Activated CD8-positive, alpha-beta memory T cell treated with anti-CD3 and anti-CD28 coated beads, Interleukin-2, amount 10 ng/mL, durations not matched to agents 7 days and 5 days (primary cell): Measurements from ENCODE around the gene C1D. TPM values are rescaled to one million over a fixed set of nuclear protein-coding genes. Genes with fewer than 3 reads are reported as not detected.
"Not testable (repeated sequence)": the region's sequence is repeated elsewhere in the genome, so short reads cannot be mapped to it uniquely, and the experiment has no call there.

Experiments
- ATAC-seq: fragments of 150-1000 bp; cut with Tn5 transposase; one replicate; pipeline ENCODE4 v1.10.0; 2021; ENCODE audit warnings: moderate library complexity
- CTCF ChIA-PET: fragments of 350-600 bp; sonication (Branson Sonifier 250); formaldehyde crosslinking; loops from one replicate; lab custom pipeline; 2021; ENCODE audit warnings: antibody characterized with exemption; lab: Charles Lee
- DNase-seq: peaks from one replicate; pipeline ENCODE4 v3.0.0-alpha.2; 2020
- H3K27ac Mint-ChIP-seq: one replicate; pipeline ENCODE4 v1.8.0; 2021; ENCODE audit warnings: mild to moderate bottlenecking, mixed read lengths
- H3K27me3 Mint-ChIP-seq: one replicate; pipeline ENCODE4 v1.8.0; 2021; ENCODE audit warnings: mixed read lengths
- H3K36me3 Mint-ChIP-seq: one replicate; pipeline ENCODE4 v1.8.0; 2021; ENCODE audit warnings: mild to moderate bottlenecking, mixed read lengths
- H3K4me1 Mint-ChIP-seq: one replicate; pipeline ENCODE4 v1.8.0; 2021; ENCODE audit warnings: mixed read lengths
- H3K4me3 Mint-ChIP-seq: one replicate; pipeline ENCODE4 v1.8.0; 2021; ENCODE audit warnings: mild to moderate bottlenecking, moderate library complexity, mixed read lengths
- H3K9me3 Mint-ChIP-seq: one replicate; pipeline ENCODE4 v1.8.0; 2022; ENCODE audit warnings: low read depth, mixed read lengths
- total RNA-seq, 2 experiments: library from RNA; stranded (reverse); gene quantifications; one replicate each; pipeline ENCODE4 v1.2.3, GENCODE V29; 2021

C1D gene
- total RNA-seq, 2 experiments from 2014 or later, result 22.1 to 24.1 TPM

- no peak for DNase-seq
- no peaks in the 10 kb centered on the region for H3K9me3 Mint-ChIP-seq
- CTCF ChIA-PET, result no interaction called here
- no peaks in the 10 kb centered on the region for H3K4me1 Mint-ChIP-seq
- no peak overlapping the region for H3K27ac Mint-ChIP-seq
- no peak for ATAC-seq
- H3K36me3 Mint-ChIP-seq, result no peaks in the 10 kb centered on the region
- H3K4me3 Mint-ChIP-seq, result no peak overlapping the region
- peaks cover 13% of the 10 kb centered on the region for H3K27me3 Mint-ChIP-seq
These were observed 27.2 kb upstream of the C1D start for GRCh38 chr2:68089961-68090360.

DNA sequence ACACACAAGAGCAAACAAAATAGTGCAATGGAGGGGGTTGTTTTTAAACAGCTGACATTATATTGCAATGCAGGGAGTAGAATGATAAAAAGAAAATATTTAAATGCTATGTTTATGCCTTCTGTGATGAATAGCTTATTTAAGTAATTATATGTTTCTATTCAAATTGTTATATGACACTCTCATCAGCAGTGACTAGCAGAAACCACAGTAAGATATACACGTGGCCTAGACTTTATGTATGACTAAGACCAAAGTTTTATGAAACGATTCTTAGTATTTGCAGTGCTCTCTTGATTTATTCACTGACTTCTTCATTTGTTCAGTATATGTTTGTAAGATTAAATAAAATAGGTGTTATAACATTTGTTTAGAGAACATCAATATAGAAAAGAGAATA lies 26.1 kb upstream of the C1D start:
- Mint-ChIP-seq H3K9me3 (no peaks in the 10 kb centered on the region), H3K4me3 (no peak overlapping the region), H3K4me1 (no peaks in the 10 kb centered on the region), H3K27me3 (peaks cover 13% of the 10 kb centered on the region), H3K36me3 (no peaks in the 10 kb centered on the region), H3K27ac (no peak overlapping the region)
- no peak for ATAC-seq
- CTCF ChIA-PET, result interaction anchor here (1.4 kb wide), 1 partner anchor 11 kb away, joined by 3 read pairs; no protein-coding TSS in a partner anchor
- no peak for DNase-seq

GRCh38 chr2:68086166-68086565 lies 23.4 kb upstream of the C1D start:
- no peaks in the 10 kb centered on the region for H3K36me3 Mint-ChIP-seq
- H3K9me3 Mint-ChIP-seq, result no peaks in the 10 kb centered on the region
- no peak overlapping the region for H3K4me3 Mint-ChIP-seq
- ATAC-seq, result no peak
- no peak overlapping the region for H3K27ac Mint-ChIP-seq
- CTCF ChIA-PET, result interaction anchor here (1.7 kb wide), 1 partner anchor 206 kb away, joined by 3 read pairs; no protein-coding TSS in a partner anchor
- H3K4me1 Mint-ChIP-seq, result no peaks in the 10 kb centered on the region
- DNase-seq, result no peak
- H3K27me3 Mint-ChIP-seq, result peaks cover 13% of the 10 kb centered on the region

DNA sequence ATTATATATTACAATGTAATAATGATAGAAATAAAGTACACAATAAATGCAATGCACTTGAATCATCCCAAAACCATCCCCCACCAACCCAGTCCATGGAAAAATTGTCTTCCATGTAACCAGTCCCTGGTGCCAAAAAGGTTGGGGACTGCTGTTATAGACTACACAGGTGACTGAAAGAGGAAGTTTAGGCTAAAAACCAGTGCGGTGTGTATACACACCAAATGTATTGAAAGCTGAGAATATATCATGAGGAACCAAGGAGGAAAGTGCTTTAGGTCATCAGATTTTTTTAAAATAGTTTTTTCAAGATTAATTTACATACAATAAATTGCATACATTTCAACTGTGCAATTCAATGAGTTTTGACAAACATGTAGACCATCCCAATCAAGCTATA lies 20.5 kb upstream of the C1D start:
- no peak overlapping the region for H3K4me3 Mint-ChIP-seq
- no peak for DNase-seq
- CTCF ChIA-PET, result no interaction called here
- no peak for ATAC-seq
- H3K9me3 Mint-ChIP-seq, result no peaks in the 10 kb centered on the region
- H3K4me1 Mint-ChIP-seq, result no peaks in the 10 kb centered on the region
- H3K27ac Mint-ChIP-seq, result no peak overlapping the region
- no peaks in the 10 kb centered on the region for H3K36me3 Mint-ChIP-seq
- H3K27me3 Mint-ChIP-seq, result peaks cover 16% of the 10 kb centered on the region

DNA sequence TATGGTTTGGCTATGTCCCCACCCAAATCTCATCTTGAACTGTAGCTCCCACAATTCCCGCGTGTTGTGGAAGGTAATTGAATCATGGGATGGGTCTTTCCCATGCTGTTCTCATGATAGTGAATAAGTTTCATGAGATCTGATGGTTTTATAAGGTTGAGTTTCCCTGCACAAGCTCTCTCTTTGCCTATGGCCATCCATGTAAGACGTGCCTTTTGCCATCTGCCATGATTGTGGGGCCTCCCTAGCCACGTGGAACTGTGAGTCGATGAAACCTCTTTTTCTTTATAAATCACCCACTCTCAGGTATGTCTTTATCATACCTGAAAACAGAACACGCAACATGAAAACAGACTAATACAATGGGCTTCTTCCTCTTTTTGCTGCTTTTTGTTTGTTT lies 11.2 kb upstream of the C1D start:
- Mint-ChIP-seq H3K36me3 (no peaks in the 10 kb centered on the region), H3K27ac (no peak overlapping the region), H3K27me3 (peaks cover 16% of the 10 kb centered on the region), H3K4me1 (no peaks in the 10 kb centered on the region), H3K4me3 (no peak overlapping the region), H3K9me3 (no peaks in the 10 kb centered on the region)
- CTCF ChIA-PET, result interaction anchor here (1.4 kb wide), 1 partner anchor 11 kb away, joined by 3 read pairs; the partner anchor contains the start of gene C1D
- ATAC-seq (no peak), DNase-seq (no peak)

DNA sequence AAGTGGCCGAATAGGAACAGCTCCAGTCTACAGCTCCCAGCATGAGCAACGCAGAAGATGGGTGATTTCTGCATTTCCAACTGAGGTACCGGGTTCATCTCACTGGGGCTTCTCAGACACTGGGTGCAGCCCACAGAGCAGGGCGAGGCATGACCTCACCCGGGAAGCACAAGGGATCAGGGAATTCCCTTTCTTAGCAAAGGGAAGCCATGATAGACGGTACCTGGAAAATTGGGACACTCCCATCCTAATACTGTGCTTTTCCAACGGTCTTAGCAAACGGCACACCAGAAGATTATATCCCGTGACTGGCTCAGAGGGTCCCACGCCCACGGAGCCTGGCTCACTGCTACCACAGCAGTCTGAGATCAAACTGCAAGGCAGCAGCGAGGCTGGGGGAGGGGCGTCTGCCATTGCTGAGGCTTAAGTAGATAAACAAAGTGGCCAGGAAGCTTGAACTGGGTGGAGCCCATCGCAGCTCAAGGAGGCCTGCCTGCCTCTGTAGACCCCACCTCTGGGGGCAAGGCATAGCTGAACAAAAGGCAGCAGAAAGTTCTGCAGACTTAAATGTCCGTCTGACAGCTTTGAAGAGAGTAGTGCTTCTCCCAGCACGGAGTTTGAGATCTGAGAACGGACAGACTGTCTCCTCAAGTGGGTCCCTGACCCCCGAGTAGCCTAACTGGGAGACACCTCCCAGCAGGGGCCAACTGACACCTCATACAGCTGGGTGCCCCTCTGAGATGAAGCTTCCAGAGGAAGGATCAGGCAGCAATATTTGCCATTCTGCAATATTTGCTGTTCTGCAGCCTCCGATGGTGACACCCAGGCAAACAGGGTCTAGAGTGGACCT lies 1.2 kb upstream of the C1D start:
- not testable (repeated sequence) for H3K36me3 Mint-ChIP-seq, DNase-seq, H3K27ac Mint-ChIP-seq, H3K9me3 Mint-ChIP-seq, H3K4me3 Mint-ChIP-seq, ATAC-seq
- Mint-ChIP-seq H3K27me3 (peaks cover 29% of the 10 kb centered on the region), H3K4me1 (peaks cover 17% of the 10 kb centered on the region)
- CTCF ChIA-PET, result interaction anchor here (2.3 kb wide), 1 partner anchor 58 kb away, joined by 7 read pairs; no protein-coding TSS in a partner anchor

DNA sequence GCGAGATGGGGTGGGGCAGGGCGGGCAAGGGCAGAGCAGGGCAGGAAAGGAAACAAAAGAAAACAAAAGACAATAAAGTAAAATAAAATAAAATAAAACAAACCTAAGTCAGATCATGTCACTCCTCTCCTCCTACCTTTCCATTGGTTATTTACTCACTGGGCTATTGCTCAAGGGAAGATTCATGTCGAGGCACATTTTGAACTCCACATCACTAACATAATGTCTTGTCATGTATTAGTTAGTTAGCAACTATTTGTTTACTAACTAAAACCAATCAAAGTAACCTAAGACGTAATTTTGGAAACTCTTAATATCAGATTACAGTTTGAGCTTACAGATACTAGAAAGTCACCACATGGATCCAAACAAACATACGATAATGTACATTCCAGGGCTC lies 2.2 kb downstream of the C1D start:
- ATAC-seq, result no peak
- H3K4me1 Mint-ChIP-seq, result peaks cover 22% of the 10 kb centered on the region
- CTCF ChIA-PET, result no interaction called here
- peaks cover 2% of the 10 kb centered on the region for H3K36me3 Mint-ChIP-seq
- no peak overlapping the region for H3K4me3 Mint-ChIP-seq
- DNase-seq, result no peak
- peaks cover 7% of the 10 kb centered on the region for H3K27me3 Mint-ChIP-seq
- H3K9me3 Mint-ChIP-seq, result no peaks in the 10 kb centered on the region
- no peak overlapping the region for H3K27ac Mint-ChIP-seq

GRCh38 chr2:68059784-68060525 lies 2.8 kb downstream of the C1D start:
- CTCF ChIA-PET, result no interaction called here
- DNase-seq (no peak), ATAC-seq (no peak)
- Mint-ChIP-seq H3K27ac (no peak overlapping the region), H3K27me3 (peaks cover 3% of the 10 kb centered on the region), H3K36me3 (peaks cover 2% of the 10 kb centered on the region), H3K4me3 (no peak overlapping the region), H3K9me3 (no peaks in the 10 kb centered on the region), H3K4me1 (peaks cover 26% of the 10 kb centered on the region)

DNA sequence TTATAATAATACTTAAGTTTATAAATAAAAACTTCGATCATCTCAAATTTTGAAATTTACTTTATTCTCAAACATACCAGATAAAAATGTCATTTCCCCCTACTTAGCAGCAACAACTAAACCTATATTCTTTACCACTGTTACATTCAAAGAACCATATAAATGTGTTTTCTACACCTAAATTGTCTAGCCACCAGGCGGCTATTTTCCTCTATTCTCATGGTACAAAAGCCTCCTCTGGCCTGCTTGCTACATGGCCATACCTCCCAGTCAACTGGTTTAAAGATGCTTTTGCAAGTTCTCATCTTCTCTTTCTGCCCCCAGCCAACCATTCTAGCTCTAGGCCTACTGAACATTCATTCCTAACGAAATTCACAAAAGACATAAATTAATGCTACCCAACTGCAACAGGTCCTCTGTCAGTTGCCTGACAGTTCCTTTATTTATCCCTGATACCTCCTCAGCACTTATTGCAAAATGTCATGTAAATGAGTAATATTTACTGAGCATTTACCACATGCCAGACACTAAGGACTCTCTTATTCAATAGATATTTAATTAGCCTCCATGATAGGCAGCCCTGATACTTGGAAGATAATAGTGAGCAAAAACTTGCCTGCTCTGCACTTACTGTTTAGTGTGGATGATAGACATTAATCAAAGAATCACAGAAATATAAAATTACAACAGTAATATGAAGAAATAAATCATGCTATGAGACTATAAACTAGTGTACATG lies 5.0 kb downstream of the C1D start:
- Mint-ChIP-seq H3K4me3 (no peak overlapping the region), H3K27ac (no peak overlapping the region), H3K36me3 (peaks cover 2% of the 10 kb centered on the region), H3K27me3 (no peaks in the 10 kb centered on the region), H3K4me1 (peaks cover 25% of the 10 kb centered on the region), H3K9me3 (no peaks in the 10 kb centered on the region)
- CTCF ChIA-PET, result interaction anchor here (1.2 kb wide), 1 partner anchor 262 kb away, joined by 3 read pairs; the partner anchor contains the start of gene CNRIP1
- ATAC-seq (no peak), DNase-seq (no peak)

- Mint-ChIP-seq H3K9me3 (no peaks in the 10 kb centered on the region), H3K27ac (no peak overlapping the region), H3K36me3 (peaks cover 2% of the 10 kb centered on the region), H3K4me1 (peaks cover 9% of the 10 kb centered on the region), H3K27me3 (no peaks in the 10 kb centered on the region), H3K4me3 (no peak overlapping the region)
- no peak for ATAC-seq
- DNase-seq, result no peak
- CTCF ChIA-PET, result no interaction called here
These were observed 9.9 kb downstream of the C1D start for GRCh38 chr2:68052717-68053422.

DNA sequence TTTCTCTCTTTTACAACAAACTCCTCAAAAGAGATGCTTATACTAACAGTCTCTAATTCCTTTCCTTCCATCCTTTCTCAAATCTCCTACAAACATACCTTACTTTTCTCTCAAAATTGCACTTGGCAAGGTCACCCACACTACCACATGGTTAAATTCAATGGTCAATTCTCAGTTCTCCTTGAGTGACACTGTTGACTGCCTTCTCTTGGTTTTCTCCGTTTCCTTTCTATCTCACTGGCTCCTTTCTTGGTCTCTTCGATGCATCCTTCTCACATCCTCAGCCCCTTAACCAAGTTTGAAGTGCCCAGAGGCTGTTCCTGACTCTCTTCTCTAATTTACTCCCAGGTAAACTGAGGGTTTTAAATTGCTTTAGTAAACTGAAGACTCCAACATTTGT lies 12.5 kb downstream of the C1D start:
- no peak overlapping the region for H3K27ac Mint-ChIP-seq
- no peak overlapping the region for H3K4me3 Mint-ChIP-seq
- peaks cover 3% of the 10 kb centered on the region for H3K36me3 Mint-ChIP-seq
- H3K4me1 Mint-ChIP-seq, result peaks cover 9% of the 10 kb centered on the region
- CTCF ChIA-PET, result no interaction called here
- no peaks in the 10 kb centered on the region for H3K27me3 Mint-ChIP-seq
- no peaks in the 10 kb centered on the region for H3K9me3 Mint-ChIP-seq
- ATAC-seq (no peak), DNase-seq (no peak)

- DNase-seq (no peak), ATAC-seq (no peak)
- Mint-ChIP-seq H3K27me3 (no peaks in the 10 kb centered on the region), H3K27ac (no peak overlapping the region), H3K4me3 (no peak overlapping the region), H3K36me3 (peaks cover 8% of the 10 kb centered on the region), H3K9me3 (no peaks in the 10 kb centered on the region), H3K4me1 (peaks cover 4% of the 10 kb centered on the region)
- CTCF ChIA-PET, result no interaction called here
These were observed 16.1 kb downstream of the C1D start for GRCh38 chr2:68046642-68047240.
